ENCODE results near the gene TENT5C. TPM values are rescaled to one million over a fixed set of nuclear protein-coding genes. Genes with fewer than 3 reads are reported as not detected.

Gene TENT5C
- total and polyA plus RNA-seq, 8 donors: 11.6 to 25.8 (median 15.9) TPM

- no peak overlapping the region for H3K27ac ChIP-seq
- peaks cover 0 to 4% of the 10 kb centered on the region in 2 donors for H3K9me3 ChIP-seq
- no peaks in the 10 kb centered on the region for H3K4me1 ChIP-seq
- ATAC-seq (no peak), DNase-seq (no peak)
- no peak for TF ChIP-seq CTCF (IDR thresholded peaks at IDR 0.05)
- no peaks in the 10 kb centered on the region for H3K36me3 ChIP-seq
- intact Hi-C loops (cut with DNase I): no loop called here
- H3K4me3 ChIP-seq: no peak overlapping the region
- H3K27me3 ChIP-seq: no peaks in the 10 kb centered on the region
Measured at GRCh38 chr1:117563492-117563875, 42.4 kb upstream of the TENT5C start.

- intact Hi-C loops (cut with DNase I): no loop called here
- no peak for DNase-seq
- Histone ChIP-seq H3K27me3 (no peaks in the 10 kb centered on the region), H3K9me3 (peaks cover 0 to under 1% of the 10 kb centered on the region in 2 donors), H3K4me1 (no peaks in the 10 kb centered on the region), H3K4me3 (no peak overlapping the region), H3K27ac (no peak overlapping the region), H3K36me3 (no peaks in the 10 kb centered on the region)
- ATAC-seq: no peak
- no peak for TF ChIP-seq CTCF (IDR thresholded peaks at IDR 0.05)
Measured at GRCh38 chr1:117564227-117565075, 41.4 kb upstream of the TENT5C start.

- intact Hi-C loops (cut with DNase I): no loop called here
- no peak for ATAC-seq
- no peaks in the 10 kb centered on the region for H3K27me3 ChIP-seq
- no peaks in the 10 kb centered on the region for H3K9me3 ChIP-seq
- H3K4me1 ChIP-seq: no peaks in the 10 kb centered on the region
- no peak for DNase-seq
- no peak overlapping the region for H3K4me3 ChIP-seq
- TF ChIP-seq CTCF (IDR thresholded peaks at IDR 0.05): no peak
- H3K27ac ChIP-seq: no peak overlapping the region
- no peaks in the 10 kb centered on the region for H3K36me3 ChIP-seq
Measured at GRCh38 chr1:117565076-117565556, 40.7 kb upstream of the TENT5C start.

- DNase-seq: no peak
- Histone ChIP-seq H3K27me3 (no peaks in the 10 kb centered on the region), H3K4me1 (no peaks in the 10 kb centered on the region), H3K36me3 (no peaks in the 10 kb centered on the region), H3K4me3 (no peak overlapping the region), H3K9me3 (no peaks in the 10 kb centered on the region), H3K27ac (no peak overlapping the region)
- intact Hi-C loops (cut with DNase I): no loop called here
- no peak for TF ChIP-seq CTCF (IDR thresholded peaks at IDR 0.05)
- ATAC-seq: no peak
Measured at GRCh38 chr1:117565745-117566455, 39.9 kb upstream of the TENT5C start.

GRCh38 chr1:117566556-117566955 is 39.3 kb upstream of the TENT5C start:
- intact Hi-C loops (cut with DNase I): no loop called here
- DNase-seq (no peak), ATAC-seq (no peak)
- Histone ChIP-seq H3K9me3 (no peaks in the 10 kb centered on the region), H3K27me3 (no peaks in the 10 kb centered on the region), H3K4me1 (peaks cover 0 to 3% of the 10 kb centered on the region in 2 donors), H3K27ac (no peak overlapping the region), H3K36me3 (no peaks in the 10 kb centered on the region), H3K4me3 (no peak overlapping the region)
- no peak for TF ChIP-seq CTCF (IDR thresholded peaks at IDR 0.05)
